ENCODE measurements around the gene ABHD17C.

Gene ABHD17C

DNA sequence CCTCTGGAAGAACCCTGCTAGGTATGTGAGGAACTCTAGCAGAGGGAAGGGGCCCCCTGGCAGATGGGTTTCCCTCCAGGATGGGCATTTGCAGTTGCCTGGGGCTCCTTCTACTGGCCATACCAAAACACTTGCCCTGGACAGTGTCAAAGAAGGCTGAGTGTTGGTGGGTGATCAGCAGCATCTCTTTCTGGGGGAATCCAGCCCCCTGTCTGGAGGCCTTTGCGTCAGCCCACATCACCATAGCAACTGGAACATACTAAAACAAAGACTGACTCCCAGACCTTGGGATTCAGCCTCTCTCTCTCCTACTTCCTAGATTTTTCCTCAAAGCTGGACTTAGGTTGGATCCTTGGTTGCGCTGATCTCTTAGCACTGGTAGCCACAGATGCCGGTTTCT, 92.2 kb downstream of the ABHD17C start:
- TF ChIP-seq SIN3A (IDR thresholded peaks at IDR 0.05; ENCODE audit: borderline replicate concordance, insufficient read depth, low read length) (no peak), TAF1 (IDR thresholded peaks at IDR 0.05; ENCODE audit: borderline replicate concordance, insufficient read depth, low read length) (no peak), FOXP2 (optimal IDR thresholded peaks at IDR 0.05; ENCODE audit: borderline replicate concordance, extremely low read depth, extremely low read length, insufficient read depth) (no peak), POLR2AphosphoS5 (IDR thresholded peaks at IDR 0.05; ENCODE audit: low read depth, low read length) (no peak)
- TF ChIP-seq, protein P1, sequence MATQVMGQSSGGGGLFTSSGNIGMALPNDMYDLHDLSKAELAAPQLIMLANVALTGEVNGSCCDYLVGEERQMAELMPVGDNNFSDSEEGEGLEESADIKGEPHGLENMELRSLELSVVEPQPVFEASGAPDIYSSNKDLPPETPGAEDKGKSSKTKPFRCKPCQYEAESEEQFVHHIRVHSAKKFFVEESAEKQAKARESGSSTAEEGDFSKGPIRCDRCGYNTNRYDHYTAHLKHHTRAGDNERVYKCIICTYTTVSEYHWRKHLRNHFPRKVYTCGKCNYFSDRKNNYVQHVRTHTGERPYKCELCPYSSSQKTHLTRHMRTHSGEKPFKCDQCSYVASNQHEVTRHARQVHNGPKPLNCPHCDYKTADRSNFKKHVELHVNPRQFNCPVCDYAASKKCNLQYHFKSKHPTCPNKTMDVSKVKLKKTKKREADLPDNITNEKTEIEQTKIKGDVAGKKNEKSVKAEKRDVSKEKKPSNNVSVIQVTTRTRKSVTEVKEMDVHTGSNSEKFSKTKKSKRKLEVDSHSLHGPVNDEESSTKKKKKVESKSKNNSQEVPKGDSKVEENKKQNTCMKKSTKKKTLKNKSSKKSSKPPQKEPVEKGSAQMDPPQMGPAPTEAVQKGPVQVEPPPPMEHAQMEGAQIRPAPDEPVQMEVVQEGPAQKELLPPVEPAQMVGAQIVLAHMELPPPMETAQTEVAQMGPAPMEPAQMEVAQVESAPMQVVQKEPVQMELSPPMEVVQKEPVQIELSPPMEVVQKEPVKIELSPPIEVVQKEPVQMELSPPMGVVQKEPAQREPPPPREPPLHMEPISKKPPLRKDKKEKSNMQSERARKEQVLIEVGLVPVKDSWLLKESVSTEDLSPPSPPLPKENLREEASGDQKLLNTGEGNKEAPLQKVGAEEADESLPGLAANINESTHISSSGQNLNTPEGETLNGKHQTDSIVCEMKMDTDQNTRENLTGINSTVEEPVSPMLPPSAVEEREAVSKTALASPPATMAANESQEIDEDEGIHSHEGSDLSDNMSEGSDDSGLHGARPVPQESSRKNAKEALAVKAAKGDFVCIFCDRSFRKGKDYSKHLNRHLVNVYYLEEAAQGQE (IDR thresholded peaks at IDR 0.05; ENCODE audit: insufficient read depth in 1 of 2, low read depth in 2 of 2, low read length in 2 of 2) = no peak

DNA sequence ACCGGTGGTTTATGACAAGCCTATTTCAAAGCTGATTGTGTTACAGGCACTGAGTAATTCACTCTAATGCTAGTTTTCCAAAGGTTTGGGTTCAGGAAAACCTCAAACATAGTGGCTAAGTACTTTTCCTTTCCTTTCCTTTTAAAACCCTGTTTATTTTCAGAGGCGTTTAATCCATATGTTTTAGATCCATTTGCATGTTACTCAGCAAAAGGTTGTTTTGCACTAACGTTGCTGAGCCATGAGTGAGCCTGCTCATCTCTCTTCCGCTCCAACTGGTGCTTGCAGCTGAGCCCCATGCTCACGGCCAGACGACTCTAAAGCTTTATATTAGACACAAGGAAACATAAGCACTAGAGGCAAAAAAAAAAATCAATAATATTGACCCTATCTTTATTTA, 93.4 kb downstream of the ABHD17C start:
- TF ChIP-seq SIN3A (IDR thresholded peaks at IDR 0.05; ENCODE audit: borderline replicate concordance, insufficient read depth, low read length) (no peak), POLR2AphosphoS5 (IDR thresholded peaks at IDR 0.05; ENCODE audit: low read depth, low read length) (no peak), TAF1 (IDR thresholded peaks at IDR 0.05; ENCODE audit: borderline replicate concordance, insufficient read depth, low read length) (no peak), FOXP2 (optimal IDR thresholded peaks at IDR 0.05; ENCODE audit: borderline replicate concordance, extremely low read depth, extremely low read length, insufficient read depth) (no peak)
- TF ChIP-seq, protein P1 (IDR thresholded peaks at IDR 0.05; ENCODE audit: insufficient read depth in 1 of 2, low read depth in 2 of 2, low read length in 2 of 2) = no peak

GRCh38 chr15:80789296-80789695, 94.2 kb downstream of the ABHD17C start:
- TF ChIP-seq TAF1 (IDR thresholded peaks at IDR 0.05; ENCODE audit: borderline replicate concordance, insufficient read depth, low read length) (no peak), POLR2AphosphoS5 (IDR thresholded peaks at IDR 0.05; ENCODE audit: low read depth, low read length) (no peak), SIN3A (IDR thresholded peaks at IDR 0.05; ENCODE audit: borderline replicate concordance, insufficient read depth, low read length) (no peak), FOXP2 (optimal IDR thresholded peaks at IDR 0.05; ENCODE audit: borderline replicate concordance, extremely low read depth, extremely low read length, insufficient read depth) (no peak)
- TF ChIP-seq, protein P1 (IDR thresholded peaks at IDR 0.05; ENCODE audit: insufficient read depth in 1 of 2, low read depth in 2 of 2, low read length in 2 of 2) = no peak

DNA sequence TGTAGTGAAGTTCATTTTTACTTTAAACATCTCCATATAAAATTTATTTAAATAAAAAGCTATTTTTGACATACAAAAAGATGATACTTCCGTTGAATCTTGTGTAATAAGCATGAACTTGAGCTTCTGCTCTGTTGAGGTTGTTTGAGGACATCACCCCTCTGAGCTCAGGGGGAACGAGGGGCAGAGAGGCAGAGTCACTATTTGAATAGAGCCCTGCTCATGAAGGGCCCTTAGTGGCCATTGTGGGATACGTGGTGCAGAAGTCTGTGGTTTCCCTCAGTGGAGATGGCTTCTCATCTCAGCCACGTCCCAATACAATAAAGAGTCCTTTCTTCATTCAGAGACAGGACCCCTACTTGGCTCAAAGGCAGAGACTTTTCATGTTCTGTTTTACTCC, 94.7 kb downstream of the ABHD17C start:
- no peak for TF ChIP-seq FOXP2 (optimal IDR thresholded peaks at IDR 0.05; ENCODE audit: borderline replicate concordance, extremely low read depth, extremely low read length, insufficient read depth)
- TF ChIP-seq, protein P1 (IDR thresholded peaks at IDR 0.05; ENCODE audit: insufficient read depth in 1 of 2, low read depth in 2 of 2, low read length in 2 of 2) = no peak
- no peak for TF ChIP-seq POLR2AphosphoS5 (IDR thresholded peaks at IDR 0.05; ENCODE audit: low read depth, low read length)
- TF ChIP-seq TAF1 (IDR thresholded peaks at IDR 0.05; ENCODE audit: borderline replicate concordance, insufficient read depth, low read length) = no peak
- TF ChIP-seq SIN3A (IDR thresholded peaks at IDR 0.05; ENCODE audit: borderline replicate concordance, insufficient read depth, low read length) = no peak

DNA sequence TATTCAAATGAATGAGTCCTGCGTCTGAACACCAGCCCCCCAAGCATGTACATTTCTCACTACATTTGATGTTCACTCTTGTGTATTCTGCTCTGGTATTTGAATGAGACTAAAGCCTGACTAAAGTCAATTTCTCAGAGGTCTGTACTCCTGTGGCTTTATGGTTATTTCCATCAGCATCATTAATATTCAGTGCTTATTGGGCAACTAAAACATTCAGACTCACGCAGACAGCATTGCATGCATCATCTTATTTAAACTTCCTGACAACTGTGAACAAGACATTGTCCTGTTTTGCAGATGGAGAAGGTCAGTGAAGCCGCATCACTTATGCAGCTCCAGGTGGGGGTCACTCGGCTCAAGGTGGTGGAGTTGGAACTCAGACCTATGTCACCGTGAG, 95.1 kb downstream of the ABHD17C start:
- no peak for TF ChIP-seq TAF1 (IDR thresholded peaks at IDR 0.05; ENCODE audit: borderline replicate concordance, insufficient read depth, low read length)
- no peak for TF ChIP-seq POLR2AphosphoS5 (IDR thresholded peaks at IDR 0.05; ENCODE audit: low read depth, low read length)
- TF ChIP-seq, protein P1 (IDR thresholded peaks at IDR 0.05; ENCODE audit: insufficient read depth in 1 of 2, low read depth in 2 of 2, low read length in 2 of 2) = no peak
- no peak for TF ChIP-seq SIN3A (IDR thresholded peaks at IDR 0.05; ENCODE audit: borderline replicate concordance, insufficient read depth, low read length)
- no peak for TF ChIP-seq FOXP2 (optimal IDR thresholded peaks at IDR 0.05; ENCODE audit: borderline replicate concordance, extremely low read depth, extremely low read length, insufficient read depth)
